ENCODE data around the gene ZNF438.

The ZNF438 gene

GRCh38 chr10:30873411-30873810, 158.3 kb downstream of the ZNF438 start:
- no peak for DNase-seq

- no peak for DNase-seq
Measured at GRCh38 chr10:30870896-30871295, 160.8 kb downstream of the ZNF438 start.

GRCh38 chr10:30869566-30869965, 162.1 kb downstream of the ZNF438 start:
- DNase-seq = no peak

GRCh38 chr10:30868611-30869010, 163.1 kb downstream of the ZNF438 start:
- DNase-seq = no peak

- DNase-seq = no peak
Measured at GRCh38 chr10:30866896-30867295, 164.8 kb downstream of the ZNF438 start.

GRCh38 chr10:30865141-30865926, 166.3 kb downstream of the ZNF438 start:
- DNase-seq = no peak

- no peak for DNase-seq
Measured at GRCh38 chr10:30863516-30864210, 168.0 kb downstream of the ZNF438 start.

GRCh38 chr10:30862486-30862885, 169.2 kb downstream of the ZNF438 start:
- DNase-seq = no peak

GRCh38 chr10:30861976-30862375, 169.7 kb downstream of the ZNF438 start:
- DNase-seq = no peak

GRCh38 chr10:30861221-30861620, 170.4 kb downstream of the ZNF438 start:
- no peak for DNase-seq

- no peak for DNase-seq
Measured at GRCh38 chr10:30858499-30858898, 173.2 kb downstream of the ZNF438 start.

- no peak for DNase-seq
Measured at GRCh38 chr10:30857803-30858202, 173.9 kb downstream of the ZNF438 start.

GRCh38 chr10:30855131-30855530, 176.5 kb downstream of the ZNF438 start:
- DNase-seq = no peak

- no peak for DNase-seq
Measured at GRCh38 chr10:30854656-30855055, 177.0 kb downstream of the ZNF438 start.

- no peak for DNase-seq
Measured at GRCh38 chr10:30853066-30853465, 178.6 kb downstream of the ZNF438 start.

GRCh38 chr10:30850776-30851175, 180.9 kb downstream of the ZNF438 start:
- DNase-seq = no peak

GRCh38 chr10:30849231-30850035, 182.2 kb downstream of the ZNF438 start:
- DNase-seq = no peak

- DNase-seq = no peak
Measured at GRCh38 chr10:30848396-30849032, 183.2 kb downstream of the ZNF438 start.

- DNase-seq = no peak
Measured at GRCh38 chr10:30847642-30848041, 184.0 kb downstream of the ZNF438 start.

- no peak for DNase-seq
Measured at GRCh38 chr10:30847199-30847598, 184.5 kb downstream of the ZNF438 start.

GRCh38 chr10:30846710-30847109, 185.0 kb downstream of the ZNF438 start:
- no peak for DNase-seq

GRCh38 chr10:30842894-30843293, 188.8 kb downstream of the ZNF438 start:
- DNase-seq = no peak

- no peak for DNase-seq
Measured at GRCh38 chr10:30842185-30842584, 189.5 kb downstream of the ZNF438 start.

All from activated CD4-positive, alpha-beta T cell treated with anti-CD3 and anti-CD28 coated beads, Interleukin-10, Interleukin-2, amounts not matched to agents 100 ng/mL and 50 ng/mL, durations not matched to agents 16 hours and 8 hours (primary cell).